Cerebellar cortex (tissue), 1 donor: ENCODE results near the gene PFKL.
A peak's percentile ranks its signal among the peaks of the same experiment; 100 is the strongest.

Source experiments
- DNase-seq: peaks from one replicate; pipeline ENCODE4 v3.0.0-alpha.2; 2015; ENCODE audit warnings: low spot score

PFKL gene

DNA sequence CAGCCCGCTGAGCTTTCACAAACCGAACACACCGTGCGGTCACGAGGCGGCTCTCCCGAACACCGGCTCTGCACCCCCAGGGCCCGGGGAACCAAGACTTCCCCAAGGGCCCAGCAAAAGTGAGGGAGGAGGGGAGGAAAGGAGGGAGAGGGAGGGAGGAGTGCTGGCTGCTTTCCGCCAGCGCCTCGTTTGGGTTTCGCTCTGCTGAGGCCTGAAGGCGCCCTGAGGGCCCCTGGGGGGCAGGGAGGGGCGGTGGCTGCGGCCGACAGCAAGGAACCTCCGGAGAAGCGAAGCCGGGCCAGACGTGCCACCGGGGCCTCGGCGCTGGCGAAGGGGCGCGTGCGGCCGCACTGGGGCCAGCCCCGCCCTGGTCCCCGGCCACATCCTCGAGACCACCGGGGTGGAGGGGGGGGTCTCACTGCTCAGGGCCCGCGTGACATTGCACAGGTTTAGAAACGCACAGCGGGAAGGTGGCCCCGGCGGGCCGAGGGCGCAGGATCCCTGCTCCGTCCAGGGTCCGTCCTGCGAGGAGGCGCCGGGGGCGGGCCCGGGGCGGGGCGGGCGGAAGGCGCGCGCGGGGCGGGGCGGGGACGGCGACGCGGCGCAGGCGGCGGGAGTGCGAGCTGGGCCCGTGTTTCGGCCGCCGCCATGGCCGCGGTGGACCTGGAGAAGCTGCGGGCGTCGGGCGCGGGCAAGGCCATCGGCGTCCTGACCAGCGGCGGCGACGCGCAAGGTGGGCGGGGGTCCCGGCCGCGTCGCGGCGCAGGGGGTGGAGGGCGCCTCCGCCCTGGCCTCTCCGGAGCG lies at the start of gene PFKL:
TSS of gene PFKL (plus strand) at position 596 of the 804 bp plus-strand sequence. CDS start at position 649, 53 bp downstream.
- peak; percentile 42 for DNase-seq

DNA sequence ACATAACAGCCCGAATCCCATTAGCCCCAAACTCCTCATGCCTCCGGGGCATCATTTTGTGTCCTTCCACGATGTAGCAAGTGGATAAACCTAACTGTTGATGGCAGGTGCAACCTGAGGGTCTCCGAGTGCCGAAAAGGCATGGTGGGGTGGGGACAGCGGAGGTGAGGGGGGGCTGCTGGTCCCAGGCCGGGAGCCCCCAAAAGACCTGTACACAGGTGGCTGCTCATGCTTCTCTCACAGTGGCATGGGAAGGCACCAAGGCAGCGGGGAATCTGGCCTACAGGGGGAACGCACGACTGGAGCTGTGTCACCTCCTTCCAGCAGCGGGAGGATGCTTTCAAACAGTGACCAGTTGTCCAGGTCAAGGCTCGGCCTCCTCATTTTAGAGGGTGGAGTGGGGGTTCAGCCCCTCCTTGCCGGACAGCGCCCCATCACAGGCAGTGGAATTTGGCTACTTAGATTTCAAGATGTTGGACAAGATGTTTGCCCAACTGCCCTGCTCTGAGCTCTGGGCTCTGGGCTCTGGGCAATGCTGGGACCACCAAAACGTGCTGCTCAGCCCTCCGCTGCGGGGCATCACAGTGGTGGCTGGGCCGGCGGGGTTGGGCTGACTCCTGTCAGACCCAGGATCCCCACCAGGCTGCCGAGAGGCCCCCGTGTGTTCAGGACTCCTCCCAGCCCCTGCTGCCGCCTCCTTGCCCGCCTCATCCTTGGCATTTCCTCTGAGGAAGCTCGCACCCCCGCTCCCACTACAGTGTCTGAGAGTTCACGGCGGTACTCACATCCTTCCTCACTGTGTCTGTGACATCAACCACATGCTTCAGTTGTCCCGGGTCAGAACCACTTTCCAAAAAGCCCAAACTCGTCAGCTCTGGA lies 45.8 kb upstream of the PFKL start:
- DNase-seq: no peak

DNA sequence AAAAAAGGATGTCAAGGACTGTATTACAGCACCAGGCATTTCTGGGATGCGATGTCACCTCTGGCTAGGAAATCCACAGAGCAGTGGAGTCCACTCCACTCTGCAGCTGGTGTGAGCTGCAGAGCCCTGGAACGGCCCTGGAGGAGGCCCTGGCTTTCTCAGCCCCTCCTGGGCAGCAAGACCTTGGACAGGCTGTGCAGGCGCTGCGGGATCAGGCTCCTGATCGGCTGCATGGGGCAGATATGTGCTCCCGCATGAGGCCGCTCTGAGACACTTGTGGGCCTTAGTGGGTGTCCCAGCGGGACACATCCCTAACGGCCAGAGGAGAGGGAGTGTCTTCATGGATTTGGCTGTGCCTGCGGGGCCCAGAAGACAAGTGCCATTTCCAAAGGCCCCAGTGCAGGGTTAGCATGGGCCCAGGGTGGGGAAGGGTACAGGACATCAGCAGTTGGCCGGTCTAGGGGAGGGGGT lies 44.3 kb upstream of the PFKL start:
- DNase-seq: no peak

DNA sequence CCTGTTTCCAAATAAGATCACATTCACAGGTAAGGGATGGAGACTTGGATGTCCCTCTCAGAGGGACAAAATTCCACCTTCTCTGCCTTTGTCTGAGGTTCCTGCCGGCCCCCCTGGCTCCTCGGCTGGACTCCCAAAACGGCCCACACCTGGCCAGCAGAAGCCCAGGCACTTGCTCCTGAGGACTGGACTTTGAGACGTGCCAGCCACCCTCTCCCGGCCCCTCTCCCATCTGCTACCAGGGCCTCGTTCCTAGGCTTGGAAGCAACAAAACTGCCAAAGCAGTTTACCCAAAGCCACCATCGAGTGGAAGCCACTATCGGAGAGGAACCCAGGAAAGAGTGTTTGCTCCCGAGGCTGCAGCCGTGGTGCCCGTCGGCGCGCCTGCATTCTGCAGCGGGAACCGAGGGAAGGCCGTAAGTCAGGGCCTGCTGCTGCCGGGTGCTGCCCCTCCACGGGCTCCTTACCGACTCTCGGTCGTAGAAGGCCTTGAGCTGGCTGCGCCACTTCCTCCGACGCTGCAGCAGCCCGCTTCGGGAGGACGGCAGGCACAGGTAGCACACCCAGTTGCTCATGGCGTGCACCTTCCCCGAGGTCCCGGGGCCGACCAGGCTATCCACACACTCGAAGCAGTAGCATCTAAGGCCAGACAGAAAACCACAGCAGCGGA lies 41.7 kb upstream of the PFKL start:
- DNase-seq: no peak

DNA sequence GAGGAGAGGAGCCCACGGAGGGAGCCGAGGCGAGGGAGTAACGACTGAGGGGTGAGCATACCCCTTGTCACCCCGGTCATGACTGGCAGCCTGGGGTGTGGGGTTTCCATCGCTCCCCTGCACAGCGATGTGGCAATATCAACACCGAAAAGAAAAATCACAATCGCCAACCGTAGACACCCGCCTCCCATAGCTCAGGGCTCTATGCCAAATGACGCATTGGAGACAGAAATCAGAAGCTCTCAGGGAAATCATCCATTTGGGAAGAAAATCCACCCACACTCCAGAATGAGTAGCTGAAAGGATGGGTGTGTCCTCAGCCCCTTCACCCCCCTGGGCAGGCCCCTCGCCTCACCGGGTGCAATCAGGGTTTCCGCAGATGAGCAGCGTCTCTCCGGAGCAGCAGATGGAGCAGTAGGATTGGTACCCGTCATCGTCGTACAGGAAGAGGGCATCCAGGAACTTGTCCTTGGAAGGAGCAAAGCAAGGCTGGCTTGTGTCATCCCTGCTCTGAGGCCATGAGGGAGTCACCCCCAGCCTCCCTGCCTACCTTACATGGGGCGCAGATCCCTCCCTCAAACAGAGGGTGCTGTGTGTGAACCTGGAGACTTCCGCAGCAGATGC lies 40.7 kb upstream of the PFKL start:
- DNase-seq: no peak

DNA sequence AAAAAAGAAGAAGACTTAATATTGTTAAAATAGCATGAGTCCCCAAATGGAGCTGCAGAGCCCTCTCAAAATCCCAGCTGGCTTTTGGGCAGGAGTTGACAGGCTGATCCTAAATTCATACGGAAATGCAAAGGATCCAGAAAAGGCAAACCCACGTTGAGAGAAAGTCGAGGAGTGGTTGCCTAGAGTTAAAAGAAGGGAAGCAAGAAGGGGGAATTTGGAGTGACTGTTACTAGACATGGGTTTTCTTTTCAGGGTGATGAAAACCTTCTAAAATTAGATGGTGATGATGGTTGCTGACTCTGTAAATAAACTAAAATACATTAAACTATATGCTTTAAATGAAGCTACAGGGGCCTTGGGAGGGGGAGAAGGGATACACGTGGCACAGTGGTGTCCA lies 39.8 kb upstream of the PFKL start:
- no peak for DNase-seq

DNA sequence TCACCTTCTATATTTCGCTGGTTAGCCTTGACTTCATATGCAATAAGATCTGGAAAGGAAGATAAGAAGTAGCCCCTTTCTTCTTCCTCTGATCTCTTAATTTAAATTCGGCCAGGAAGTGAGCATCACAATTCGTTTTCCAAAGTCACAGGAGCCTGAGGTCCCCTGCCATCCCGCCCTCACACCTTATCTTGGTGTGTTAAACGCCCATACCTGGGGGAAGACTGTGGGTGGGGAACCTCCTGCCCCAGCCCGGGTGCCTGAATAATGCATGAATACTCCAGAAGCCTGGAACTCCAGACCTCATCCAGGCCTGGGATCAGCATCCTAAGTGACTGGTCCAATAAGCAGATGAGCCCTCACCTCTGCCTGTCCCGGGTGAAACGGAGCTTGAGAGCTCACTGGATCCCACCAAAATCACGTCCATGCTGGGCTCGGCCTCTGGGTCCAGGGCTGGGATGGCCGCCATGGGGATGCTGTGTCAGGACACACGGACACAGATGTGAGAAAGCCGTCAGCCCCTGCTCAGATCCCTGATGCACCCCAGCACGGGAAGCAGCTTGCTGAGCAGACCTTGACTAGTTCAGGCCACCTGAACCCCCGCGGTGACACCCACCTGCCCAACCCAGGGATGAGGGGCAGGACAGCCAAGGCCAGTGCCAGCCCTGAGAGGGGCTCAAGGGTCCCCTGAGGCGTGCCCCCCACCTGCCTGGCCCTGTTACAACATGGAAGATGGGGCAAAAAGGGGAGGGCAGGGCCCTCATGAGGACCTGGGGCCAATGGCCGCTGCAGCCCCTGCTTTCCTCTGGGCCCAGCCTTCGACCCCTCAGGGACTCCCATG lies 38.8 kb upstream of the PFKL start:
- DNase-seq: no peak

DNA sequence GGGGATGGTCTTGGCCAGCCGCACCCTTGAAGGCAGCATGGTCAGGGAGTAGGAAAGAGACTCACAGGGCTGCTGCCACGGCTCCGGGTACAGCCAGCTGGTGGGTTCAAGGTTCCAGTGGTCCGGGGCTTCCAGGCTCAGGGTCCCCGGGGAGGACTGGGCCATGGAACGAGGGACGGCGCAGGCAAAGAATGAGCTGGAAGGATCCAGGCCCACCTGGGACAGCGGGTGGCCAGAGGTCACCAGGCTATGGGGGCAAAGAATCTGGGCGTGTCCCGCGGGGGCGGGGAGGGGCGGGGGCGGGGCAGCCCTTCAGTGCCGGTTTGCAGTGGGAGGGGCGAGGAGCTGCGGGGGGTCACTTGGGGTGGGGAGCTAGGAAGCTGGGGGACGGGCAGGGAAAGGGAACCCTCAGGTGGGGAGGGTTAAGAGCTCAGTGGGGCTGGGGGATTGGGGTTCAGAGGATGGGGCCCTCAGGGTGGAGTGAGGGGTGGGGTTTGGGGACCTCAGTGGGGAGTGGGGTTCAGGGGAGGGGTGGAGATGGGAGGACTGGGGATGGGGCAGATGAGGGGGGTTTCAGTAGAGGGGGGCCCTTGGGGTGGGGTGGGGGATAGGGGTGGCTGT lies 38.1 kb upstream of the PFKL start, which contains the start of gene DNMT3L:
TSS of gene DNMT3L (minus strand) at position 223 of the 621 bp plus-strand sequence. CDS start 638 bp downstream, outside the sequence.
- DNase-seq: no peak

DNA sequence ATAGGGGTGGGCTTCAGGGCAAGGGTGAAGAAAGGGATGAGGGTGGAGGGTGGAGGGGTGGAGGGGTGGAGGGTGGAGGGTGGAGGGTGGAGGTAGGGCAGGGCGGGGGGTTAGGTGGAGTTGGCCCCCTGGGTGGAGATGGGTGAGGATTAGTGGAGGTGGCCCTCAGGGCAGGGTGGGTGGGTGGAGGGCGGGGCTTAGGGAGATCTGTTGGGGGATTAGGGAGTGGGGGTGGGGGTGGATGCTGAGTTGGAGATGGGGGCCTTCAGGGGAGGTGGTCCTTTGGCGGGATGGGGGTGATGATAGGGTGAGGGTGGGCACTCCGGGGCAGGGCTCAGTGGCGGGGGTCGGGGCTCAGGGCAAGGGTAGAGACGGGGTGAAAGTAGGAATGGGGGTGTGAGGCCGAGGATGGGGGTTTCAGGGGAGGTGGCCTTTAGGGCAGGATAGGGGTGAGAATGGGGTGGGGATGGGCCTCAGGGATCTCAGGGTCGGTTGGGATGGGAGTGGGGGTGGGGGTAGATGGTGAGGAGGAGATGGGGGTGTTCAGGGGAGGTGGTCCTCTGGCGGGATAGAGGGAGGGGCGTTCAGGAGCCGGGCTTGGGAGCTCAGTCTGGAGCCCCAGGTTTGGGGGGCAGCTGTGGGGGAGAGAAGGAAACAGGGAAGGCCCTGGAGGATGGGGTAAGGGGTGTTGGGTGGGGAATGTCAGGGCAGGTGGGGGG lies 37.4 kb upstream of the PFKL start:
- DNase-seq: no peak

DNA sequence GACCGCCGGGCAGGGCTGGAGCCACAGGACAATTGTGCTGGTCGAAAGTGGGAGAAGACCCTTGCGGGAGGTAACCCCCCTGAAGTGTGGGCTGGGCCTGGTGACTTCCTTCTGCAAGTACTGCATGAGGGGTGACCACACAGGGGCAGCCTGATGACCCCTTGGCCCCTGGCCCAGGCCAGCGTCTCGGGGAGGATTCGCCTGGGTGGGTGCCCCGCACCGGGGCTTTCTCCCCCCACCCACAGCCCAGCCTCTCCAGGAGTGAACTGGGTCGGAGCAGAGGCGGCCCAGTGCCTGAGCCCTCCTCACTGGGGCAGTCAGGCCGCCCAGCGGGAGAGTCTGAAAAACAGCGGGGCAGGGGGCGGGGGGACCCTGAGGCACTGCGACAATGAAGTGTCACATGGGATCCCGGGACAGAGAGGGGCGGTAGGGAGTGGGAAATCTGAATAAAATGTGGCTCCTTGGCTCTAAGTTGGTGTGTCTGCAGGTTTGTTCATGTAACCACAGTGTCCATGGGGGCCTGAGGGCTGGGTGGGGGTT lies 36.6 kb upstream of the PFKL start:
- DNase-seq: no peak

DNA sequence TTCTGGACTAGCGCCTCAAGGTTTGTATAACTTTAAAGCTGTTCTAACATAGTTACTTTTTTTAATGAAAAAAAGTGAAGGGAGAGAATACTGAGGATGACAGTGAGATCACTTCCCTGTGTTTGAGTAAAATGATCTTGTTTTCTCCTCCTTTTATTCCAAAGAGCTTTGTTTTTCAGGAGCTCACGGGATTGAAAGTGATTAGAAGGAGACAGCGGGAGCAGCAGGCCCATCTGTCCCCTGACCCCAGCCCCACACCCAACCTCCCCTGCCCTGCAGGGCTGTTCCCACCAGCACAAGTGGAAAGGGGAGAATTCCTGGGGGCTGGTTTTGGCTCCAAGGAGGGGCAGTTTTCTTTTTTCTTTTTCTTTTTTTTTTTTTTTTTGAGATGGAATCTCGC lies 36.1 kb upstream of the PFKL start:
- no peak for DNase-seq

DNA sequence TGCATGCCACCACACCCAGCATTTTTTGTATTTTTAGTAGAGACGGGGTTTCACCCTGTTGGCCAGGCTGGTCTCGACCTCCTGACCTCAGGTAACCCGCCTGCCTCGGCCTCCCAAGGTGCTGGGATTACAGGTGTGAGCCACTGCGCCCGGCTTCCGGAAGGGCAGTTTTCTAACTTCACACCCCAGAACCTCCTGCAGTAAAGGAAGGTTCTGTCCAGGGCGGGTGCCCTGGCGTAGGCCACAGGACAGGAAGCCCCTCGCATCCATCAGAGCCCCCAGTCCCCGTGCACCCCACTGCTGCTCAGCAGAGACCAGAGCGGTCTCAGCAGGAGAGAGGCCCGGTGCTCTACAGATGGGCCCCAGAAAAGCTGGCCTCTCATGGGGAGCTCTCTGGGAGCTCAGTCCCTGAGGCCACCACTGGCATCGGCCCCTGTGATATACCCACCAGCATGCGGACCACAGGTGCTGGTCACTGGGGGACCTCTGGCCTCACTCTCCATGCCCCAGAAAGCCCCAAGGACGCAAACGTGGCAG lies 34.1 kb upstream of the PFKL start:
- DNase-seq: no peak

DNA sequence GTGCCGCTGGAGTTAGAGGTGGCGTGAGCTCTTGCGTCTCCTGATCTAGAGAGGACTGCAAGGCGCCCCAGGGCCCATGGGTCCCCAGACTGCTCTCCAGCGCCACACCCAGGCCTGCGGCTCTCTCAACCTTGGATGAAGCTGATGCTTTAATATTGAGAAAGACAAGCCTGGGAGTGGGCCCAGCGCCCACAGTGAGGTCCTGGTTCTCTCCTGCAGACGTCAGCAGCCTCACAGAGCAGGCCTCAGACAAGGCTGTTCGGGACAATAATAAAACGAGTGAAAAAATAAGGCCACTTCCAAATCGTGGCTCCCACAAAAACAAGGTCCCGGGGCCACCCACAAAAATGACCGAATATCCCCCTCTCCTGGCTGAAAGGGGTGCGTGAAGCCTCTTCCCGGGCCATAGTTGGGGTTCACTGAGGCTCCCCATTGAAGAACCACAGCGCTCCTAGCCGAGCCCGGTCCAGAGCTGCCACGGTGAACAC lies 32.2 kb upstream of the PFKL start:
- DNase-seq: peak; percentile 18

DNA sequence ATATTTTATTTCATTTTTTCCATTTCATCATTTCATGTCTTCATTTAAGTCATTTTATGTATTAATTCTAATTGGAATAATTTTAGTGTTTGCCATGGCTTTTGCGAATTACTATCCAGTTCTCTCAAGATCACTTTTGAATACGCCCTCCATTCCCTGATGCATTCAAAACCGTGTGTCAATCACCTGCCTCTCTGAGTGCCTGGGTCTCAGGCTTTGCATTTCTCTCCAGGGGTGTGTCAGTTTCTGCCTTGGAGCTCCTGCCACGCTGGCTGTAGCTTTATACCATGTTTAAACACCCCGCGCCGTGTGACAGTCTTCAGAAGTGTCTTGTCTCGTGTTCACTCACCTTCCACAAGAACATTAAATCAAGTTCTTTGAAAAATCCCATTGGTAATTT lies 30.8 kb upstream of the PFKL start:
- no peak for DNase-seq

DNA sequence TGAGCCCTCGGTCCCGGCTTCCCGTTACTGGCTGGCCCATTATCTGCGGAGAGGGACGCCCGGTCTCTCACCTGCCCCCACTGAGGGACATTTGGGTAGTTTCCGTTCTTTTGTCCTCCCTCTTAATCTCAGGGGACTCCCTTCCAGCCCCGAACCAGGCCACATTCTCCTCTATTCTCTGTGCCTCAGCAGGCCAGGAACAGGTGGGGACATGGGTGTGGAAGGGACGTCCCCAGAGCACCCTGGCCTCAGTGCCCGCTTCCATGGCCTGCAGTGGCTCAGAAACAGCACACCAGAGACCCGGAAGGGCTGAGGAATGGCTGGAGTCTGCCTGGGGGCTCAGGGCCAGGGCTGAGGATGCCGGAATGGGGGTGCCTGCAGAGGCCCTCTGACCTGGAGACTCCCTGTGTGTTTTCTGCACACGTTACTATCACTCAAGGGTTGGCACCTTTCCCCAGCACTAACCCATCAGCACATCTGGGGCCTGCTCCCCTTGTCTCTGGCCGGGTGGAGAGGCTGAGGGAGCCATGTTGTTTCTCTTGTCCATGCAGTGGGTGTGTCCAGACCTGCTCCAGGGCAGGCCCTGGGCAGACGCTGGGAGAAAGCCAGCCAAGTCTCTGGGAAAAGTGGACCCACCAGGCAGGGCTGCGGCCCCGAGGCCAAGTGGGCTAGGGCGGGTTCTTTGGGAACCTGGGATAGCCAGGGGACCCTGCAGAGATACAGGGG lies 28.1 kb upstream of the PFKL start:
- no peak for DNase-seq

DNA sequence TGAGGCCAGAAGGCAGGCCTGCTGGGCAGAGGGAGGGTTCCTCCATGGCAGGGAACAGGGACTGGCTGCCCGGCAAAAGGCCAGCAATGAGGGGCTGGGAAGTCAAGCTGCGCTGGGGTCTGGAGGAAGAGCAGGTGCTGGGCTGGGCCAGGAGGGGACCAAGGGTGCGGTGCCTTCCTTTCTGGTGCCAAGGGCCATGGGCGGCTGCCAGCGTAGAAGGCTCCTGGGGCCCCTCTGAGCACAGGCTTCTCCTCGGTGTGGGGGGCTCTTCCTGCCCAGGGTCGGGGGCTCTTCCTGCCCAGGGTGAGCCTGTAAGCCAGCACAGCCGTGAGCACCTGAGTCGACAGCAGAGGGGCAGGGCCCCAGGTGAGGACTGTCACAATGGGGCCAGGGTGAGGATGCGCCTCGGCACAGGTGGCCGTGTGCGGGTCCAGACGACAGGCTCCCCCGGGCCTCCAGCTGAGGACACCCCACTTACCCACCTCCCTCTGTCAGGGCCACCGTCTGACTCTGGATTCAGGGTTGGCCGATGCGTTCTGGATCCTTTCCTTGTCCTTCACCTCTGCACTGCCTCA lies 27.5 kb upstream of the PFKL start:
- no peak for DNase-seq

DNA sequence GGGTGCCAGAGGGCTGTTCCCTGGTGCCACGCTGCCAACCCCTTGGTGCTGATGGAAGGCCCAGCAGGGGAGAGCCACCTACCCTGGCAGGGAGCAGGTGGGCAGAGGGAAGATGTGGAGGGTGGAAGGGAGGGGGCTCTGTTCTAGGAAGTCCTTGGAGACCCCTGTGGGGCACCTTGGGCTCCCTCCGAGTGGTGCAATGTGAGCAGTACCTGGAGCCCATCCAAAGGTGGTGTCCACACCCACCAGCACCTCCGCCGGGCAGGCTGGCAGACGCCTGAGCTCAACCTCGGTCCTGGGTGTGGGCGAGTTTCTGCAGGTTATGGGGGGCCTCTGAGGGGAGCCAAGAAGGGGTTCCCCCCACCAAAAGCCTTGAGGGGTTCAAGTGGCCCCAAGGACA lies 26.8 kb upstream of the PFKL start:
- DNase-seq: no peak

DNA sequence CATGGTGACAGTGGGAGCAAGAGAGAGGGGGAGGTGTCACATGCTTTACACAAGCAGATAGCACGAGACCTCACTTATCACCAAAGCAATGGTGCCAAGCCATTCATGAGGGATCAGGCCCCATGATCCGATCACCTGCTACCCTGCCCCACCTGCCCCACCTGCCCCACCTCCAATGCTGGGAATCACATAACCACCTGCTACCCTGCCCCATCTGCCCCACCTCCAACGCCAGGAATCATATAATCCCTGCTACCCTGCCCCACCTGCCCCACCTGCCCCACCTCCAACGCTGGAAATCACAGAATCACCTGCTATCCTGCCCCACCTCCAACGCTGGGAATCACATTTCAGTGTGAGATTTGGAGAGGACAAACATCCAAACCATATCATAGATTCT lies 24.8 kb upstream of the PFKL start:
- no peak for DNase-seq
